Mucosa of rectum (tissue), 2 donors: ENCODE measurements around the gene CCSER1.

ENCODE experiments used
- H3K27ac ChIP-seq, 2 donors: one replicate each; pipeline ENCODE4 v1.7.0; 2013; ENCODE audit warnings: inconsistent platforms in 2 of 2, low read depth in 2 of 2, low read length in 2 of 2
- H3K27me3 ChIP-seq, 2 donors: one replicate each; pipeline ENCODE4 v1.7.0; 2013; ENCODE audit warnings: low read length in 2 of 2; ENCODE audit not compliant: control insufficient read depth in 2 of 2, insufficient read depth in 2 of 2
- H3K36me3 ChIP-seq, 2 donors: one replicate each; pipeline ENCODE4 v1.7.0; 2013; ENCODE audit warnings: low read length in 2 of 2; ENCODE audit not compliant: control insufficient read depth in 2 of 2, insufficient read depth in 2 of 2
- H3K4me1 ChIP-seq, 2 donors: one replicate each; pipeline ENCODE4 v1.7.0; 2013; ENCODE audit warnings: low read length in 2 of 2, mild to moderate bottlenecking in 1 of 2; ENCODE audit not compliant: control insufficient read depth in 2 of 2, insufficient read depth in 2 of 2
- H3K4me3 ChIP-seq, 2 donors: one replicate each; pipeline ENCODE4 v1.7.0; 2013; ENCODE audit warnings: low read length in 2 of 2
- H3K9ac ChIP-seq, 2 donors: one replicate each; pipeline ENCODE4 v1.7.0; 2013; ENCODE audit warnings: low read length in 2 of 2, low read depth in 1 of 2, mild to moderate bottlenecking in 1 of 2
- H3K9me3 ChIP-seq, 2 donors: one replicate each; pipeline ENCODE4 v1.7.0; 2013; ENCODE audit warnings: low read length in 2 of 2; ENCODE audit not compliant: control insufficient read depth in 2 of 2
- donor health status: healthy.
- donor health status: Normal muscosa, but diverticular disease.

The CCSER1 gene

GRCh38 chr4:90994851-90995574, 867.8 kb downstream of the CCSER1 start:
- Histone ChIP-seq H3K9ac (no peak overlapping the region), H3K27ac (no peak overlapping the region), H3K9me3 (no peaks in the 10 kb centered on the region), H3K36me3 (no peaks in the 10 kb centered on the region), H3K4me3 (no peak overlapping the region), H3K27me3 (no peaks in the 10 kb centered on the region), H3K4me1 (no peaks in the 10 kb centered on the region)

GRCh38 chr4:90995996-90996395, 868.8 kb downstream of the CCSER1 start:
- Histone ChIP-seq H3K27ac (no peak overlapping the region), H3K36me3 (no peaks in the 10 kb centered on the region), H3K27me3 (no peaks in the 10 kb centered on the region), H3K4me1 (no peaks in the 10 kb centered on the region), H3K4me3 (no peak overlapping the region), H3K9me3 (no peaks in the 10 kb centered on the region), H3K9ac (no peak overlapping the region)

DNA sequence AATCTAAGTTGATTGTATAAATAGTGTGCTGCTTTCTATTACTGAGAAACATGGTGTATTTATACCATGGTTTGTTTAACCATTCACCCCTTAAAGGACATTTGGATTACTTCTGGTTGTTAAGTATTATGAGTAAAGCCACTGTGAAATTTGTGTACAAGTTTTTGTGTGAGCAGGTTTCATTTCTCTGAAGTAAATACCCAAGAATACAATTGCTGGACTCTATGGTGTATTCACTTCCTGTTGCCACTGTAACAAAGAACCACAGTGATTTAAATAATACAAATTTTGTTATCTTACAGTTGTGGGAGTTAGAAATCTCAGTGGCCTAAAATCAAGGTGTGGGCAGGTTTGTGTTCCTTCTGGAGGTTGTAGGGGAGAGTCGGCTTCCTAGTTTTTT, 869.6 kb downstream of the CCSER1 start:
- Histone ChIP-seq H3K4me1 (no peaks in the 10 kb centered on the region), H3K4me3 (no peak overlapping the region), H3K9ac (no peak overlapping the region), H3K9me3 (no peaks in the 10 kb centered on the region), H3K27me3 (no peaks in the 10 kb centered on the region), H3K27ac (no peak overlapping the region), H3K36me3 (no peaks in the 10 kb centered on the region)

GRCh38 chr4:91015861-91016260, 888.7 kb downstream of the CCSER1 start:
- peaks cover 0 to 2% of the 10 kb centered on the region in 2 donors for H3K9me3 ChIP-seq
- no peak overlapping the region for H3K27ac ChIP-seq
- no peak overlapping the region for H3K4me3 ChIP-seq
- no peaks in the 10 kb centered on the region for H3K27me3 ChIP-seq
- H3K36me3 ChIP-seq = no peaks in the 10 kb centered on the region
- H3K9ac ChIP-seq = no peak overlapping the region
- H3K4me1 ChIP-seq = no peaks in the 10 kb centered on the region

DNA sequence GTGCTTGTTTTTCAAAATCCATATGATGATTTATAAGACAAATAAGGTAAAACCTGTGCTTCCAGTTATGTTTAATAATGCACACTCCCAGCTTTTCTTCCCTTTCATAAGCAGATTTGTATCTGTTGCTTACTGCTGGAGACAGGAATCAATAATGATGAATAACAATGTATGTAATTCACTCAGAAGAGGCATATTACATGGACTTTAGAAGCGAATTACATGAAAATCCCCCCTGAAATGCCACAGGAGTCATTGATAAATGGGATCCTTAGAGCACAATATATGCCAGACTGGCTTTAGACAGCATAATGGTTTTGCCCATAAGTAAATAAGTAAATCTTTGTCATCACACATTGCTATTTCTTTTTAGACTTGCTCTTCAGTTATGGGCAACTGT, 892.3 kb downstream of the CCSER1 start:
- H3K9me3 ChIP-seq = no peaks in the 10 kb centered on the region
- H3K4me3 ChIP-seq = no peak overlapping the region
- no peaks in the 10 kb centered on the region for H3K27me3 ChIP-seq
- no peaks in the 10 kb centered on the region for H3K4me1 ChIP-seq
- H3K36me3 ChIP-seq = no peaks in the 10 kb centered on the region
- H3K9ac ChIP-seq = no peak overlapping the region
- H3K27ac ChIP-seq = no peak overlapping the region

GRCh38 chr4:91025241-91026148, 898.3 kb downstream of the CCSER1 start:
- Histone ChIP-seq H3K4me3 (no peak overlapping the region), H3K27me3 (no peaks in the 10 kb centered on the region), H3K9ac (no peak overlapping the region), H3K36me3 (no peaks in the 10 kb centered on the region), H3K27ac (no peak overlapping the region), H3K9me3 (no peaks in the 10 kb centered on the region), H3K4me1 (no peaks in the 10 kb centered on the region)

DNA sequence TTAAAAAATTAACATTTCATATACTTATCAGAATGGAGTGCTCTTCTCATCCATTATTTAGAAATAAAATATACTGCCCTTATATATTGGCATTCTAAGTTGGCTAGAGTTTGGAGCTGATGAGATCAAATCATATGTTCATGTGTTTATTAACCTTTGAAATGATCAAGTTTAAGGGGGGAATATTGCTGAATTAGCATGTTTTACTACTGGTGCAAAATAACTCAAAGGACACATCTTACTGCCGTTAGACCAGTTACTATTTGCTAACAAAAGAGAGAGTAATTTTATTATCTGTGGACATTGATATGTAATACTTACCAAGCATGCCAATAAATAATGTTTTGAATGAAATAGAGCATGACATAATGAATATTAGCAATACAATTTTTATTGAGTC, 901.0 kb downstream of the CCSER1 start:
- no peak overlapping the region for H3K9ac ChIP-seq
- no peaks in the 10 kb centered on the region for H3K9me3 ChIP-seq
- no peaks in the 10 kb centered on the region for H3K4me1 ChIP-seq

GRCh38 chr4:91031761-91032160, 904.6 kb downstream of the CCSER1 start:
- Histone ChIP-seq H3K9me3 (no peaks in the 10 kb centered on the region), H3K9ac (no peak overlapping the region), H3K27ac (no peak overlapping the region), H3K27me3 (no peaks in the 10 kb centered on the region), H3K36me3 (no peaks in the 10 kb centered on the region), H3K4me1 (no peaks in the 10 kb centered on the region), H3K4me3 (no peak overlapping the region)

More for the DNA sequence above, 901.0 kb downstream of the CCSER1 start:
- H3K27me3 ChIP-seq = no peaks in the 10 kb centered on the region
- H3K27ac ChIP-seq = no peak overlapping the region
- no peaks in the 10 kb centered on the region for H3K36me3 ChIP-seq
- H3K4me3 ChIP-seq = no peak overlapping the region

GRCh38 chr4:91032725-91033445, 905.7 kb downstream of the CCSER1 start:
- H3K36me3 ChIP-seq = no peaks in the 10 kb centered on the region

DNA sequence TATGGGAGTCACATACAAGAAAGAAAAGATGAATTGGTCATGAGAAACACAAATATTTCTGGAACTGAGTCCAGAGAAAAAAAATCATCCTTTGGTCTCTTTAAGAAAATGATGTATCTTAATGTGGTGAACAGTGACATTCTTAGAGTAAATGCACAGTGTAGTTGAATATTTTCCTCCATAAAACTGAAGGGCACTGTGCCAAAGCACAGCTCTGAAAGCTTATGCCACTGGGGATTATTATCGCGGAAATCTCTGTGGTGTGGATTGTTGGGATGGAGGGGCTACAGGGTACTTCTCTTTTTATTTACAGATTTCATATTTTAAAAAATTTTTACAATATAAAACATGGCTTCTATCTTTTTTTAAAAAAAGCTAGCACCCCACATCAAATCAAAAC, 908.1 kb downstream of the CCSER1 start:
- Histone ChIP-seq H3K27me3 (no peaks in the 10 kb centered on the region), H3K4me1 (no peaks in the 10 kb centered on the region), H3K9me3 (no peaks in the 10 kb centered on the region), H3K4me3 (no peak overlapping the region), H3K27ac (no peak overlapping the region), H3K9ac (no peak overlapping the region), H3K36me3 (no peaks in the 10 kb centered on the region)

More at GRCh38 chr4:91032725-91033445, 905.7 kb downstream of the CCSER1 start:
- Histone ChIP-seq H3K4me3 (no peak overlapping the region), H3K9me3 (no peaks in the 10 kb centered on the region), H3K27me3 (no peaks in the 10 kb centered on the region), H3K27ac (no peak overlapping the region), H3K4me1 (no peaks in the 10 kb centered on the region), H3K9ac (no peak overlapping the region)
